Activated CD8-positive, alpha-beta memory T cell treated with anti-CD3 and anti-CD28 coated beads for 48 hours (primary cell): ENCODE data around the gene RAPGEF5.

ENCODE experiments used
- DNase-seq, 3 experiments: peaks; one replicate each; pipeline ENCODE4 v3.0.0-alpha.2; 2020; ENCODE audit warnings: low read depth in 2 of 3, low spot score in 2 of 3

RAPGEF5 gene

GRCh38 chr7:22195397-22196172 is 161.4 kb downstream of the RAPGEF5 start:
- no peak for DNase-seq

GRCh38 chr7:22194658-22195273 is 162.2 kb downstream of the RAPGEF5 start:
- DNase-seq = no peak

GRCh38 chr7:22193450-22193983 is 163.4 kb downstream of the RAPGEF5 start:
- no peak for DNase-seq

GRCh38 chr7:22192801-22193200 is 164.2 kb downstream of the RAPGEF5 start:
- no peak for DNase-seq

- no peak for DNase-seq
Measured at GRCh38 chr7:22190736-22191135, 166.2 kb downstream of the RAPGEF5 start.

- DNase-seq = no peak
Measured at GRCh38 chr7:22189741-22190140, 167.2 kb downstream of the RAPGEF5 start.

GRCh38 chr7:22189230-22189629 is 167.7 kb downstream of the RAPGEF5 start:
- DNase-seq = no peak

- no peak for DNase-seq
Measured at GRCh38 chr7:22187691-22188348, 169.1 kb downstream of the RAPGEF5 start.

GRCh38 chr7:22185559-22185958 is 171.4 kb downstream of the RAPGEF5 start:
- DNase-seq = no peak

GRCh38 chr7:22184549-22185199 is 172.3 kb downstream of the RAPGEF5 start:
- no peak for DNase-seq

- no peak for DNase-seq
Measured at GRCh38 chr7:22183522-22184280, 173.3 kb downstream of the RAPGEF5 start.

GRCh38 chr7:22182149-22182548 is 174.8 kb downstream of the RAPGEF5 start:
- DNase-seq = no peak

- no peak for DNase-seq
Measured at GRCh38 chr7:22181663-22182062, 175.3 kb downstream of the RAPGEF5 start.

- no peak for DNase-seq
Measured at GRCh38 chr7:22179442-22179879, 177.5 kb downstream of the RAPGEF5 start.

- DNase-seq = no peak
Measured at GRCh38 chr7:22178735-22179134, 178.2 kb downstream of the RAPGEF5 start.

GRCh38 chr7:22176791-22177412 is 180.1 kb downstream of the RAPGEF5 start:
- no peak for DNase-seq

GRCh38 chr7:22174574-22174953 is 182.4 kb downstream of the RAPGEF5 start:
- no peak for DNase-seq

- DNase-seq = no peak
Measured at GRCh38 chr7:22173685-22174573, 183.0 kb downstream of the RAPGEF5 start.

- DNase-seq = no peak
Measured at GRCh38 chr7:22168129-22168634, 188.8 kb downstream of the RAPGEF5 start.
